HEK293 (cell line): ENCODE results near the gene DCAF7.

Experiments
- CTCF ChIA-PET: fragments of 350-600 bp; formaldehyde crosslinking; extraction: SDS; loops from one replicate; lab custom pipeline; 2021; ENCODE audit warnings: antibody characterized with exemption; lab: Yijun Ruan, JAX
- POLR2A ChIA-PET: fragments of 300-600 bp; formaldehyde crosslinking; extraction: SDS; loops from one replicate; lab custom pipeline; 2020; ENCODE audit warnings: antibody characterized with exemption, inconsistent platforms; lab: Yijun Ruan, JAX
- H3K27ac ChIP-seq: fragments of 200-500 bp; sonication (Bioruptor generic); 2 replicates; pipeline ENCODE4 v1.5.1; 2014; ENCODE audit warnings: low read depth, low read length, control low read depth, inconsistent platforms; ENCODE audit errors: extremely low read depth
- H3K36me3 ChIP-seq, 2 experiments: fragments of 200-500 bp in 1 of 2; sonication (Bioruptor generic) in 1 of 2; 1 replicate in 1 of 2; 2 replicates in 1 of 2; pipeline ENCODE4 v1.5.1; 2014 to 2017; ENCODE audit warnings: inconsistent platforms in 2 of 2, low read length in 2 of 2; ENCODE audit not compliant: control insufficient read depth in 2 of 2, insufficient read depth in 1 of 2
- H3K4me1 ChIP-seq: fragments of 200-500 bp; sonication (Bioruptor generic); 2 replicates; pipeline ENCODE4 v1.5.1; 2014; ENCODE audit warnings: mild to moderate bottlenecking, low read length, inconsistent platforms; ENCODE audit not compliant: control insufficient read depth, insufficient read depth
- H3K4me3 ChIP-seq: 2 replicates; pipeline ENCODE4 v1.5.1; 2011; ENCODE audit warnings: low read depth, mild to moderate bottlenecking, control low read depth, low read length, moderate library complexity
- H3K9me3 ChIP-seq: fragments of 200-500 bp; sonication (Bioruptor generic); 2 replicates; pipeline ENCODE4 v1.5.1; 2014; ENCODE audit warnings: low read depth, low read length, inconsistent platforms; ENCODE audit not compliant: control insufficient read depth, insufficient read depth
- GLIS1 ChIP-seq: fragments of 450-650 bp; formaldehyde crosslinking; IDR thresholded peaks from 2 replicates; pipeline ENCODE4 v1.5.1; 2016; ENCODE audit warnings: missing biosample characterization, missing genetic modification characterization
- HOXC10 ChIP-seq: sonication (generic); formaldehyde crosslinking; IDR thresholded peaks from 2 replicates; pipeline ENCODE4 v1.8.1; 2023; ENCODE audit warnings: mild to moderate bottlenecking, missing genetic modification reagents
- OVOL3 ChIP-seq: fragments of 450-650 bp; formaldehyde crosslinking; IDR thresholded peaks from 2 replicates; pipeline ENCODE4 v1.5.1; 2016; ENCODE audit warnings: missing biosample characterization, missing genetic modification characterization
- SCRT2 ChIP-seq: fragments of 450-650 bp; formaldehyde crosslinking; IDR thresholded peaks from 2 replicates; pipeline ENCODE4 v1.5.1; 2016; ENCODE audit warnings: missing biosample characterization, missing genetic modification characterization
- ZEB2 ChIP-seq: fragments of 450-650 bp; formaldehyde crosslinking; IDR thresholded peaks from 2 replicates; pipeline ENCODE4 v1.5.1; 2016; ENCODE audit warnings: missing biosample characterization, missing genetic modification characterization
- ZFP69B ChIP-seq: fragments of 450-650 bp; formaldehyde crosslinking; IDR thresholded peaks from 2 replicates; pipeline ENCODE4 v1.5.1; 2016; ENCODE audit warnings: missing biosample characterization, missing genetic modification characterization
- ZIC2 ChIP-seq: fragments of 450-650 bp; formaldehyde crosslinking; IDR thresholded peaks from 2 replicates; pipeline ENCODE4 v1.5.1; 2016; ENCODE audit warnings: missing biosample characterization, missing genetic modification characterization
- ZNF174 ChIP-seq: fragments of 450-650 bp; formaldehyde crosslinking; IDR thresholded peaks from 2 replicates; pipeline ENCODE4 v1.5.0; 2017; ENCODE audit warnings: missing biosample characterization, mild to moderate bottlenecking, missing genetic modification characterization
- ZNF184 ChIP-seq: fragments of 450-650 bp; IDR thresholded peaks from 2 replicates; pipeline ENCODE4 v1.5.1; 2018; ENCODE audit warnings: missing biosample characterization, mild to moderate bottlenecking, missing genetic modification characterization
- ZNF19 ChIP-seq: fragments of 450-650 bp; formaldehyde crosslinking; IDR thresholded peaks from 2 replicates; pipeline ENCODE4; 2016; ENCODE audit warnings: missing biosample characterization, missing genetic modification characterization, low read depth
- ZNF23 ChIP-seq: fragments of 450-650 bp; formaldehyde crosslinking; IDR thresholded peaks from 2 replicates; pipeline ENCODE4 v1.5.1; 2016; ENCODE audit warnings: missing biosample characterization, missing genetic modification characterization, borderline replicate concordance
- ZNF311 ChIP-seq: fragments of 450-650 bp; formaldehyde crosslinking; IDR thresholded peaks from 2 replicates; pipeline ENCODE4 v1.5.1; 2017; ENCODE audit warnings: missing biosample characterization, missing genetic modification characterization, borderline replicate concordance
- ZNF366 ChIP-seq: fragments of 450-650 bp; formaldehyde crosslinking; conservative IDR thresholded peaks from 2 replicates; pipeline ENCODE4 v1.5.1; 2016; ENCODE audit warnings: missing biosample characterization, missing genetic modification characterization
- ZNF404 ChIP-seq: fragments of 450-650 bp; formaldehyde crosslinking; IDR thresholded peaks from 2 replicates; pipeline ENCODE4 v1.5.1; 2017; ENCODE audit warnings: missing biosample characterization, missing genetic modification characterization
- ZNF433 ChIP-seq: fragments of 450-650 bp; formaldehyde crosslinking; IDR thresholded peaks from 2 replicates; pipeline ENCODE4 v1.5.1; 2016; ENCODE audit warnings: missing biosample characterization, missing genetic modification characterization, low read depth
- ZNF501 ChIP-seq: fragments of 450-650 bp; formaldehyde crosslinking; IDR thresholded peaks from 2 replicates; pipeline ENCODE4 v1.5.1; 2016; ENCODE audit warnings: missing biosample characterization, missing genetic modification characterization
- ZNF560 ChIP-seq: fragments of 450-650 bp; formaldehyde crosslinking; IDR thresholded peaks from 2 replicates; pipeline ENCODE4 v1.5.1; 2017; ENCODE audit warnings: missing biosample characterization, missing genetic modification characterization, borderline replicate concordance
- ZNF623 ChIP-seq: fragments of 450-650 bp; formaldehyde crosslinking; IDR thresholded peaks from 2 replicates; pipeline ENCODE4 v1.5.1; 2016; ENCODE audit warnings: missing biosample characterization, missing genetic modification characterization
- ZNF658 ChIP-seq: fragments of 450-650 bp; formaldehyde crosslinking; IDR thresholded peaks from 2 replicates; pipeline ENCODE4; 2016; ENCODE audit warnings: missing biosample characterization, missing genetic modification characterization
- ZNF664 ChIP-seq: fragments of 450-650 bp; formaldehyde crosslinking; IDR thresholded peaks from 2 replicates; pipeline ENCODE4 v1.5.1; 2016; ENCODE audit warnings: missing biosample characterization, missing genetic modification characterization
- ZNF670 ChIP-seq: fragments of 450-650 bp; formaldehyde crosslinking; IDR thresholded peaks from 2 replicates; pipeline ENCODE4 v1.5.1; 2016; ENCODE audit warnings: missing biosample characterization, missing genetic modification characterization, low read depth
- ZNF677 ChIP-seq: fragments of 450-650 bp; IDR thresholded peaks from 2 replicates; pipeline ENCODE4 v1.5.0; 2018; ENCODE audit warnings: missing biosample characterization, mild to moderate bottlenecking, missing genetic modification characterization, moderate library complexity
- TF ChIP-seq, protein P1 (sequence below): fragments of 450-650 bp; formaldehyde crosslinking; IDR thresholded peaks from 2 replicates; pipeline ENCODE4 v1.5.1; 2017; ENCODE audit warnings: missing biosample characterization, missing genetic modification characterization
- TF ChIP-seq, protein P2 (sequence below): fragments of 450-650 bp; IDR thresholded peaks from 2 replicates; pipeline ENCODE4 v1.5.1; 2018; ENCODE audit warnings: missing biosample characterization, missing genetic modification characterization
- TF ChIP-seq, protein P3 (sequence below): fragments of 450-650 bp; formaldehyde crosslinking; IDR thresholded peaks from 2 replicates; pipeline ENCODE4 v1.5.1; 2016; ENCODE audit warnings: missing biosample characterization, missing genetic modification characterization
- TF ChIP-seq, protein P4 (sequence below): fragments of 450-650 bp; formaldehyde crosslinking; IDR thresholded peaks from 2 replicates; pipeline ENCODE4 v1.5.1; 2017; ENCODE audit warnings: missing biosample characterization, missing genetic modification characterization

The DCAF7 gene

DNA sequence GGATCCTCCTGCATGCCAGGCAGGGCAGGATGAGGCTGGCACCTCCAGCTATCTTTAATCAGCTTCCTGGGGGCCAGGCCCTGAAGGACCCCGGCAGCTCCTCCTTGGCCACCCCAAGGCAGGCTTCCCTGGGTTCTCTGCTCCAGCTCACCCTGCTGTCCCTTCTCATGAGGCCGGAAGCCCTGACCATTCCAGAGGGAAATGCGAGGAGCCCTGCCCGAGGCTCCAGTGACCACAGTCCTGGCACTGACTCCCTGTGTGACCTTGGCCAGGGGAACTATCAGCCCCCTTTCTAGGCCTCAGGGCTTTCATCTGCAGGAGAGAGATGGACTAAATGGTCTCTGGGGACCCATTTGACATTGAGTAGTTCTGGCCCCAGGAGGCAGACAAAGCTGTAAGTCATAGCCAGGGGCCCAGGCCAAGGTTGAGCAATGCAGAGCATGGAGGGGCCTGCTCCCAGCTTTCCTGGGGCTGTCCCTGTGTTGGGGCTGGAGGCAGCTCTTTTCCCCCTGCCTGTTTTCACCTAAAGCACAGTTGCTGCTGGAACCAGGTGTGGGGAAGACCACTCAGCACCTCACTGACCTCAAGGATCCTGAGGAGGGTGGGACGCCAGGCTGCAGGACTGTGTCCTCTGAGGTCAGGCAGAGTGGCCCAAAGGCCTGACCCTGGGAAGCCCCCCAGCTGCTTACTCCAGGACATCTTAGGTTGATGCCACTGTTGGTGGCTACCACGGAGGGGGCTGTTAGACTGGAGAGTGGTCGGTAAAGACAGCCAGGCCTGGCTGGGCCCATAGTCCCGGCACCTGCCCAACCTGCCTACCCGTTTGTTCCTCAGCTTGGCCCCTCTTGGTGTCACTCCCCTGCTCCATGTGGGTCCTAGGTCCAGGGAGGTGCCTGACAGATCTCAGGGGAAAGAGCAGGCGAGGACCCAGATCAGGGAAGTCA lies 19.0 kb upstream of the DCAF7 start:
- Histone ChIP-seq H3K9me3 (no peaks in the 10 kb centered on the region), H3K27ac (no peak overlapping the region), H3K36me3 (no peaks in the 10 kb centered on the region)
- TF ChIP-seq ZNF404, result no peak
- no peak for TF ChIP-seq ZNF184 (tag by site-specific recombination)
- TF ChIP-seq ZNF19 (tag by site-specific recombination), result no peak
- TF ChIP-seq ZNF623, result no peak
- no peak for TF ChIP-seq ZNF658 (tag by site-specific recombination)
- TF ChIP-seq, protein P1, sequence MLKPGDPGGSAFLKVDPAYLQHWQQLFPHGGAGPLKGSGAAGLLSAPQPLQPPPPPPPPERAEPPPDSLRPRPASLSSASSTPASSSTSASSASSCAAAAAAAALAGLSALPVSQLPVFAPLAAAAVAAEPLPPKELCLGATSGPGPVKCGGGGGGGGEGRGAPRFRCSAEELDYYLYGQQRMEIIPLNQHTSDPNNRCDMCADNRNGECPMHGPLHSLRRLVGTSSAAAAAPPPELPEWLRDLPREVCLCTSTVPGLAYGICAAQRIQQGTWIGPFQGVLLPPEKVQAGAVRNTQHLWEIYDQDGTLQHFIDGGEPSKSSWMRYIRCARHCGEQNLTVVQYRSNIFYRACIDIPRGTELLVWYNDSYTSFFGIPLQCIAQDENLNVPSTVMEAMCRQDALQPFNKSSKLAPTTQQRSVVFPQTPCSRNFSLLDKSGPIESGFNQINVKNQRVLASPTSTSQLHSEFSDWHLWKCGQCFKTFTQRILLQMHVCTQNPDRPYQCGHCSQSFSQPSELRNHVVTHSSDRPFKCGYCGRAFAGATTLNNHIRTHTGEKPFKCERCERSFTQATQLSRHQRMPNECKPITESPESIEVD (tag by site-specific recombination), result no peak
- TF ChIP-seq ZNF677 (tag by site-specific recombination), result no peak
- no peak for TF ChIP-seq ZNF560 (tag by site-specific recombination)
- TF ChIP-seq ZFP69B (tag by site-specific recombination), result no peak
- TF ChIP-seq GLIS1 (tag by site-specific recombination), result peak; percentile 74
- no peak for TF ChIP-seq ZNF23
- TF ChIP-seq ZEB2 (tag by site-specific recombination), result no peak
- TF ChIP-seq, protein P2, sequence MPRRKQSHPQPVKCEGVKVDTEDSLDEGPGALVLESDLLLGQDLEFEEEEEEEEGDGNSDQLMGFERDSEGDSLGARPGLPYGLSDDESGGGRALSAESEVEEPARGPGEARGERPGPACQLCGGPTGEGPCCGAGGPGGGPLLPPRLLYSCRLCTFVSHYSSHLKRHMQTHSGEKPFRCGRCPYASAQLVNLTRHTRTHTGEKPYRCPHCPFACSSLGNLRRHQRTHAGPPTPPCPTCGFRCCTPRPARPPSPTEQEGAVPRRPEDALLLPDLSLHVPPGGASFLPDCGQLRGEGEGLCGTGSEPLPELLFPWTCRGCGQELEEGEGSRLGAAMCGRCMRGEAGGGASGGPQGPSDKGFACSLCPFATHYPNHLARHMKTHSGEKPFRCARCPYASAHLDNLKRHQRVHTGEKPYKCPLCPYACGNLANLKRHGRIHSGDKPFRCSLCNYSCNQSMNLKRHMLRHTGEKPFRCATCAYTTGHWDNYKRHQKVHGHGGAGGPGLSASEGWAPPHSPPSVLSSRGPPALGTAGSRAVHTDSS (tag by site-specific recombination), result no peak
- TF ChIP-seq, protein P3, sequence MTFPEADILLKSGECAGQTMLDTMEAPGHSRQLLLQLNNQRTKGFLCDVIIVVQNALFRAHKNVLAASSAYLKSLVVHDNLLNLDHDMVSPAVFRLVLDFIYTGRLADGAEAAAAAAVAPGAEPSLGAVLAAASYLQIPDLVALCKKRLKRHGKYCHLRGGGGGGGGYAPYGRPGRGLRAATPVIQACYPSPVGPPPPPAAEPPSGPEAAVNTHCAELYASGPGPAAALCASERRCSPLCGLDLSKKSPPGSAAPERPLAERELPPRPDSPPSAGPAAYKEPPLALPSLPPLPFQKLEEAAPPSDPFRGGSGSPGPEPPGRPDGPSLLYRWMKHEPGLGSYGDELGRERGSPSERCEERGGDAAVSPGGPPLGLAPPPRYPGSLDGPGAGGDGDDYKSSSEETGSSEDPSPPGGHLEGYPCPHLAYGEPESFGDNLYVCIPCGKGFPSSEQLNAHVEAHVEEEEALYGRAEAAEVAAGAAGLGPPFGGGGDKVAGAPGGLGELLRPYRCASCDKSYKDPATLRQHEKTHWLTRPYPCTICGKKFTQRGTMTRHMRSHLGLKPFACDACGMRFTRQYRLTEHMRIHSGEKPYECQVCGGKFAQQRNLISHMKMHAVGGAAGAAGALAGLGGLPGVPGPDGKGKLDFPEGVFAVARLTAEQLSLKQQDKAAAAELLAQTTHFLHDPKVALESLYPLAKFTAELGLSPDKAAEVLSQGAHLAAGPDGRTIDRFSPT (tag by site-specific recombination), result no peak
- no peak for TF ChIP-seq ZNF433 (tag by site-specific recombination)
- 0 out of 2 replicates have a peak, but pooled peaks have one; percentile 21 for TF ChIP-seq ZIC2 (tag by site-specific recombination)
- TF ChIP-seq, all 188 proteins: peak for 2
- ChIA-PET CTCF (interaction anchor here (0.6 to 1.0 kb wide), 2 partner anchors 52 to 1569 kb away, joined by 3 read pairs; no protein-coding TSS in a partner anchor), POLR2A (no interaction called here)
- Histone ChIP-seq H3K4me1 (no peaks in the 10 kb centered on the region), H3K4me3 (no peak overlapping the region)

DNA sequence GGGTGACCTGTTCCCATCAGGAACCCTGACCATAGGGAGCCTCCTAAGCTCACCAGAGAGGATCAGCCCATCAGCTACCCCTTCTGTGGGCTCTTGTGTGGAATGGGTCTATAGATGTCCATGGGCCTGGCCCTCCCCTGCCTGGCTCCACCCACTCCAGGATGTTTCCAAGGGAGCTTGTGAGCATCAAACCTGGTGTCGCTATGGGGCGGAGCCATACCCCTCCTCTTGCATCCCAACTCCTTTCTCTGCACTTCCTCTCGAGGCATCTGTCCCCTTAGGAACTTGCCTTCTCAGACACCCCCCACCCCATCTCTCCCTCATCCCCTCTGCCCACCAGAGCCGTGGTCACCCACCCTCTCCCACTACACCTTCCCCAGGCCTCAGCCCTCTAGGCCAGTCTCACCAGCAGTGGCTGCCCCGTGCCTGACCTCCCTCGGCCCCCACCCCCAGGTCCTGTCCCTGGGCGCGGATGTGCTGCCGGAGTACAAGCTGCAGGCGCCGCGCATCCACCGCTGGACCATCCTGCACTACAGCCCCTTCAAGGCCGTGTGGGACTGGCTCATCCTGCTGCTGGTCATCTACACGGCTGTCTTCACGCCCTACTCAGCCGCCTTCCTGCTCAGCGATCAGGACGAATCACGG lies 16.7 kb upstream of the DCAF7 start:
- H3K36me3 ChIP-seq, result no peaks in the 10 kb centered on the region
- no peak for TF ChIP-seq ZNF174 (tag by site-specific recombination)
- no peak for TF ChIP-seq ZNF366 (tag by site-specific recombination)
- no peak for TF ChIP-seq ZNF501 (tag by site-specific recombination)
- TF ChIP-seq HOXC10 (CRISPR knock-in tag), result no peak
- TF ChIP-seq ZFP69B (tag by site-specific recombination), result no peak
- TF ChIP-seq OVOL3 (tag by site-specific recombination), result no peak
- TF ChIP-seq, protein P4, sequence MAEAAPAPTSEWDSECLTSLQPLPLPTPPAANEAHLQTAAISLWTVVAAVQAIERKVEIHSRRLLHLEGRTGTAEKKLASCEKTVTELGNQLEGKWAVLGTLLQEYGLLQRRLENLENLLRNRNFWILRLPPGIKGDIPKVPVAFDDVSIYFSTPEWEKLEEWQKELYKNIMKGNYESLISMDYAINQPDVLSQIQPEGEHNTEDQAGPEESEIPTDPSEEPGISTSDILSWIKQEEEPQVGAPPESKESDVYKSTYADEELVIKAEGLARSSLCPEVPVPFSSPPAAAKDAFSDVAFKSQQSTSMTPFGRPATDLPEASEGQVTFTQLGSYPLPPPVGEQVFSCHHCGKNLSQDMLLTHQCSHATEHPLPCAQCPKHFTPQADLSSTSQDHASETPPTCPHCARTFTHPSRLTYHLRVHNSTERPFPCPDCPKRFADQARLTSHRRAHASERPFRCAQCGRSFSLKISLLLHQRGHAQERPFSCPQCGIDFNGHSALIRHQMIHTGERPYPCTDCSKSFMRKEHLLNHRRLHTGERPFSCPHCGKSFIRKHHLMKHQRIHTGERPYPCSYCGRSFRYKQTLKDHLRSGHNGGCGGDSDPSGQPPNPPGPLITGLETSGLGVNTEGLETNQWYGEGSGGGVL (tag by site-specific recombination), result no peak
- no peak for TF ChIP-seq SCRT2 (tag by site-specific recombination)
- no peak for TF ChIP-seq ZNF670 (tag by site-specific recombination)
- no peak for TF ChIP-seq ZNF664 (tag by site-specific recombination)
- TF ChIP-seq ZNF311 (tag by site-specific recombination), result no peak
- TF ChIP-seq, all 188 proteins: peak for 0
- ChIA-PET POLR2A (no interaction called here), CTCF (interaction anchor here (0.6 kb wide), 1 partner anchor 129 kb away, joined by 3 read pairs; no protein-coding TSS in a partner anchor)
- Histone ChIP-seq H3K9me3 (no peaks in the 10 kb centered on the region), H3K27ac (no peak overlapping the region), H3K4me1 (no peaks in the 10 kb centered on the region), H3K4me3 (no peak overlapping the region)
